Progenitor cell of endocrine pancreas (in vitro differentiated cells): Measurements from ENCODE around the gene CUL2. TPM values are rescaled to one million over a fixed set of nuclear protein-coding genes. Genes with fewer than 3 reads are reported as not detected.
A peak's percentile ranks its signal among the peaks of the same experiment; 100 is the strongest.

Source experiments
- DNase-seq: peaks from one replicate; pipeline ENCODE4 v3.0.0; 2021; ENCODE audit warnings: low spot score; ENCODE audit not compliant: unreplicated experiment
- H3K27ac Mint-ChIP-seq: 2 replicates; pipeline ENCODE4 v1.8.0; 2021; ENCODE audit warnings: mild to moderate bottlenecking, moderate library complexity, mixed read lengths
- H3K27me3 Mint-ChIP-seq: 2 replicates; pipeline ENCODE4 v1.8.0; 2021; ENCODE audit warnings: mixed read lengths
- H3K36me3 Mint-ChIP-seq: 2 replicates; pipeline ENCODE4 v1.8.0; 2022; ENCODE audit warnings: mixed read lengths; ENCODE audit not compliant: insufficient read depth
- H3K4me1 Mint-ChIP-seq: 2 replicates; pipeline ENCODE4 v1.8.0; 2021; ENCODE audit warnings: low read depth, mixed read lengths
- H3K4me3 Mint-ChIP-seq: 2 replicates; pipeline ENCODE4 v1.8.0; 2021; ENCODE audit warnings: low read depth, mild to moderate bottlenecking, moderate library complexity, mixed read lengths
- H3K9me3 Mint-ChIP-seq: 2 replicates; pipeline ENCODE4 v1.8.0; 2021; ENCODE audit warnings: low read depth, mixed read lengths
- total RNA-seq: library from RNA; stranded (reverse); gene quantifications from 2 replicates; pipeline ENCODE4 v1.2.1, GENCODE V29; 2021
- TF ChIP-seq, protein P1 (sequence below): fragments of 200-600 bp; sonication (generic); IDR thresholded peaks from one replicate; pipeline ENCODE4 v1.5.0; 2021; ENCODE audit warnings: antibody characterized with exemption, mild to moderate bottlenecking; ENCODE audit not compliant: unreplicated experiment

Gene CUL2
- total RNA-seq, 1 donor from 2014 or later, result 36.2 TPM

DNA sequence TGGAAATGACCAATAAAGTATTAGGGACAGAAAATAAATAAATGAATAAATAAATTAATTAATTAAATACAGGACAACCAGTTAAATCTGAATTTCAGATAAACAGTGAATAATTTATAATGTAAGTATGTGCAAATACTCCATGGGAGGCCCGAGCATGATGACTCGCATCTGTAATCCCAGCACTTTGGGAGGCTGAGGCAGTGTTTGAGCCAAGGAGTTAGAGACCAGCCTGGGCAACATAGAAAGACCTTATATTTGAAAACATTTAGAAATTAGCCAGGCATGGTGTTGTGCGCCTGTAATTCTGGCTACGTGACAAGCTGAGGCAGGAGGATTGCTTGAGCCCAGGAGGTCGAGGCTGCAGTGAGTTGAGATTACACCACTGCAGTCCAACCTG lies 123.7 kb downstream of the CUL2 start:
- H3K27me3 Mint-ChIP-seq, result no peaks in the 10 kb centered on the region
- no peaks in the 10 kb centered on the region for H3K9me3 Mint-ChIP-seq
- H3K4me1 Mint-ChIP-seq, result peaks cover 10% of the 10 kb centered on the region
- H3K36me3 Mint-ChIP-seq, result no peaks in the 10 kb centered on the region
- TF ChIP-seq, protein P1, sequence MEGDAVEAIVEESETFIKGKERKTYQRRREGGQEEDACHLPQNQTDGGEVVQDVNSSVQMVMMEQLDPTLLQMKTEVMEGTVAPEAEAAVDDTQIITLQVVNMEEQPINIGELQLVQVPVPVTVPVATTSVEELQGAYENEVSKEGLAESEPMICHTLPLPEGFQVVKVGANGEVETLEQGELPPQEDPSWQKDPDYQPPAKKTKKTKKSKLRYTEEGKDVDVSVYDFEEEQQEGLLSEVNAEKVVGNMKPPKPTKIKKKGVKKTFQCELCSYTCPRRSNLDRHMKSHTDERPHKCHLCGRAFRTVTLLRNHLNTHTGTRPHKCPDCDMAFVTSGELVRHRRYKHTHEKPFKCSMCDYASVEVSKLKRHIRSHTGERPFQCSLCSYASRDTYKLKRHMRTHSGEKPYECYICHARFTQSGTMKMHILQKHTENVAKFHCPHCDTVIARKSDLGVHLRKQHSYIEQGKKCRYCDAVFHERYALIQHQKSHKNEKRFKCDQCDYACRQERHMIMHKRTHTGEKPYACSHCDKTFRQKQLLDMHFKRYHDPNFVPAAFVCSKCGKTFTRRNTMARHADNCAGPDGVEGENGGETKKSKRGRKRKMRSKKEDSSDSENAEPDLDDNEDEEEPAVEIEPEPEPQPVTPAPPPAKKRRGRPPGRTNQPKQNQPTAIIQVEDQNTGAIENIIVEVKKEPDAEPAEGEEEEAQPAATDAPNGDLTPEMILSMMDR, result no peak
- no peak overlapping the region for H3K4me3 Mint-ChIP-seq
- no peak for DNase-seq
- H3K27ac Mint-ChIP-seq, result no peak overlapping the region

DNA sequence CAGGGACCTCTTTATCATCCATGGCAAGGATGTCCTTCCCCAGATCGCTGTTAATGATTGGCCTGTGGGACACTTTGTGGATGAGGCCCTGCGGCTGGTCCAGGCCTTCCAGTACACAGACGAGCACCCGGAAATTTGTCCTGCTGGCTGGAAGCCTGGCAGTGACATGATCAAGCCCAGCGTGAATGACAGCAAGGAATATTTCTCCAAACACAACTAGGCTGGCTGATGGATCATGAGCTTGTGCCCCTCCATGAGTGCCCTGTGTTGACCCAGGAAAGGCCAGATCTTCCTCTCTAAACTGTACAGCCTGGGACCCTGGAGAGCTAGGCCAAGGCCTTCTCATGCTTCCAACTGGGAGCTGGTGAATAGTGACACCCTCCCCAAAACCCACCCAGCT lies 124.1 kb downstream of the CUL2 start:
- DNase-seq, result no peak
- Mint-ChIP-seq H3K27ac (peak overlapping the region; percentile 29), H3K27me3 (no peaks in the 10 kb centered on the region), H3K36me3 (no peaks in the 10 kb centered on the region), H3K4me1 (peaks cover 6% of the 10 kb centered on the region), H3K4me3 (no peak overlapping the region), H3K9me3 (no peaks in the 10 kb centered on the region)
- TF ChIP-seq, protein P1, result no peak

DNA sequence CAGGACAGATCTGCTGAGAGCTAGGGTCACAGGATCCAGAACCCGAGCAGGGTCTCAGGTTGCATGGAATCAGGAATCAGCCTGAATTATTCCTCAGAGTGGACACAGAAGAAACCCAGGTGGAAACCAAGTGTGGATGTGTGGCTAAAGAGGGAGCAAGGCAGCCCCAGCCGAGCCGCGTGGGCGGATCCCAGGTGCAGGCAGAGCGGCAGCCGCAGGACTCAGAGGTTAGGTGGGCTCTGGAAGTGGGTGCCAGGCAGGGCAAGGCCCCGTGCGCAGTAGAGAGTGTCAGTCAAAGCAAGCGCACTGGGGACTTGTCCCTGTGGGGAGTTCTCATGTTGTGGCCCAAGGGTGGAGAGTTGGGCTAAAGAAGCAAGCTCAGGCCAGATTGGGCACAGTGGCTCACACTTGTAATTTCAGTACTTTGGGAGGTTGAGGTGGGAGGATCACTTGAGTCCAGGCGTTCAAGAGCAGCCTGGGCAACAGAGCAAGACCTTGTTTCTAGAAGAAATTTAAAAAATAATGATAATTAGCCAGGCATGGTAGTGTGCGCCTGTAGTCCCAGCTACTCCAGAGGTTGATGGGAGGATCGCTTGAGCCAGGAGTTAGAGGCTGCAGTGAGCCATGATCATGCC lies 125.9 kb downstream of the CUL2 start:
- Mint-ChIP-seq H3K4me1 (no peaks in the 10 kb centered on the region), H3K9me3 (no peaks in the 10 kb centered on the region), H3K27me3 (no peaks in the 10 kb centered on the region), H3K36me3 (no peaks in the 10 kb centered on the region), H3K27ac (no peak overlapping the region), H3K4me3 (no peak overlapping the region)
- TF ChIP-seq, protein P1, result no peak
- no peak for DNase-seq

DNA sequence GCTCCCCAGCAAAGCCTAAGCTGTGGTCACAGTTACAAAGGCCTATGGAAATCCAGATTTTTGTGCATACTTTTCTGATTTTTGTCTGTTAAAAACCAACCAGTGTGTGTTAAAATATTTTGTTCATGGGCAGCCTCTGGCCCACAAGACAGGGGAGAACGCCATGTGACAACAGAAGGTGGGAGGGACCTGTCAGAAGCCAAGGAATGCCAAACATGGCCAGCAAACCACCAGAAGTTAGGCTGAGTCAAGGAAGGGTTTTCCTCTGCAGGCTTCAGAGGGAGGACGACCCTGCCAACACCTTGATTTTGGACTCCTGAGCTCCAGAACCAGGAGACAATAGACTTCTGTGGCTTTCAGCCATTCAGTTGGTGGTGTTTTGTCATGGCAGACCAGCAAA lies 127.3 kb downstream of the CUL2 start:
- TF ChIP-seq, protein P1, result no peak
- no peak for DNase-seq
- Mint-ChIP-seq H3K9me3 (no peaks in the 10 kb centered on the region), H3K36me3 (no peaks in the 10 kb centered on the region), H3K27ac (no peak overlapping the region), H3K27me3 (no peaks in the 10 kb centered on the region), H3K4me3 (no peak overlapping the region), H3K4me1 (no peaks in the 10 kb centered on the region)

DNA sequence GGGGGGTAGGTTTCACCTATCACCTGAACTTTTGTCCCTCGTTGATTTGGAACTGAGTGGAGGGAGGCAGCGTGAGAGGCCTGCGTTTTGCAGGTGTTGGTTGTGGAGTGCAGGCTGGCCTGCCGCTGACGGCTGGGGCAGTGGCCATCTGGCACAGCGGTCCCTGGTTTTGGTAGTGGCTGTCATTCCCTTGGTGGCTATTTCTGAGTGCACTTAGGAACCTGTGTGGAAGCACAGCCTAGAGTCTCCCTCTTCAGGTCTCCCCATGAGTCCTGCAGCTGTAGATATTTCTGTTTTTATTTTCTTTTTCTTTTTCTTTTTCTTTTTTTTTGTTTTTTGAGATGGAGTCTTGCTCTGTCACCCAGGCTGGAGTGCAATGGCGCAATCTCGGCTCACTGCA lies 129.2 kb downstream of the CUL2 start:
- TF ChIP-seq, protein P1, result peak; percentile 18
- no peaks in the 10 kb centered on the region for H3K27me3 Mint-ChIP-seq
- DNase-seq, result no peak
- no peak overlapping the region for H3K4me3 Mint-ChIP-seq
- H3K27ac Mint-ChIP-seq, result no peak overlapping the region
- no peaks in the 10 kb centered on the region for H3K36me3 Mint-ChIP-seq
- no peaks in the 10 kb centered on the region for H3K9me3 Mint-ChIP-seq
- no peaks in the 10 kb centered on the region for H3K4me1 Mint-ChIP-seq
